GM23248 (cell line): ENCODE results near the gene MYO10.

Experiments used
- EZH2 ChIP-seq: fragments of 200-600 bp; sonication (generic); IDR thresholded peaks from 2 replicates; pipeline ENCODE4 v1.6.1; 2018; ENCODE audit warnings: antibody characterized with exemption, mild to moderate bottlenecking; ENCODE audit not compliant: insufficient read depth, poor library complexity, severe bottlenecking
- EZH2phosphoT487 ChIP-seq: fragments of 200-600 bp; sonication (generic); IDR thresholded peaks from 2 replicates; pipeline ENCODE4 v1.6.1; 2018; ENCODE audit warnings: antibody characterized with exemption, moderate library complexity, mild to moderate bottlenecking, low read depth; ENCODE audit not compliant: insufficient read depth

GRCh38 chr5:16834029-16834428, 102.1 kb downstream of the MYO10 start:
- TF ChIP-seq EZH2 (no peak), EZH2phosphoT487 (no peak)
